ENCODE measurements around the gene PTCH2. TPM values are rescaled to one million over a fixed set of nuclear protein-coding genes. Genes with fewer than 3 reads are reported as not detected.

PTCH2 gene
- total and polyA plus RNA-seq, 2 of the 13 experiments (the other 11 are each of a cell fraction or from before 2014, with no cell fraction given): 0.60 to 1.5 TPM

DNA sequence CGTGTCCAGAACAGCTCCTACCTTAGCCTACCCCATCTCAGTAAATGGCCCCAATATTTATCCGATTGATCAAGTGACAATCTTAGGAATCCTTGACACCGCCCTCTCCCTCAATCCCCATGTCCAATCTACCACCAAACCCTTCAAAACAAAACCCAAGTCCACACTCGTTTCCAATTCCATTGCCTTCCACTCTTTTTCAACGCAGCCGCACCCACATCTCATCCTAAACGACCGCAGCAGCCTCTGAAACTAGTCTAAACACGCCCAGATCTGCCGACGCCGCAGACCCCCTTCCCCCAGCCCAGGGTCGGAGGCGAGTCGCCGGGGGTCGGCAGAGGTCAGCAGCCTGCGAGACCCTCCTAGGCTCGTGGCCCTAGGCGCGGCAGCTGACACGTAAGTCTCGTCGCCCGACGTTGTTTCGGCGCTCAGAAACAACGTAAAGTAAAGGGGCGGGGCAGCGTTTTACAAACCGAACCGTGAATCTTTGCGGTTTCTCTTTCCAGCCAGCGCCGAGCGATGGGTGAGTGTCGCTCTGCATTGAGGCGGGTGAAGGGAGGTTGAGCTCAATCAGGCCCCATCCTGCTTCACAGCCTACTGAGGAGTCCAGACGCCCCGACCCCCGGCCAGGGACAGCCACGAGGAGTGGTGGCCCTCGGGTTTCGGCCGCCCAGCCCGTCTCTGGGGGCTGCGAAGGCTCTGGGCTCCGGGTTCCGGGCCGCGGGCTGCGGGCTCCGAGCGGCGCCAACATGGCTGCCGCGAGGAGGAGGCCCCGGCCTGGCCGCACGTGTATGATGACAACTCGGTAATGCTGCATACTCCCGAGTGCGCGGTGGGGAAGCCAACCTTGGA lies 67.7 kb downstream of the PTCH2 start, which contains the start of gene RPS8 (continued):
- TF ChIP-seq, protein P1, sequence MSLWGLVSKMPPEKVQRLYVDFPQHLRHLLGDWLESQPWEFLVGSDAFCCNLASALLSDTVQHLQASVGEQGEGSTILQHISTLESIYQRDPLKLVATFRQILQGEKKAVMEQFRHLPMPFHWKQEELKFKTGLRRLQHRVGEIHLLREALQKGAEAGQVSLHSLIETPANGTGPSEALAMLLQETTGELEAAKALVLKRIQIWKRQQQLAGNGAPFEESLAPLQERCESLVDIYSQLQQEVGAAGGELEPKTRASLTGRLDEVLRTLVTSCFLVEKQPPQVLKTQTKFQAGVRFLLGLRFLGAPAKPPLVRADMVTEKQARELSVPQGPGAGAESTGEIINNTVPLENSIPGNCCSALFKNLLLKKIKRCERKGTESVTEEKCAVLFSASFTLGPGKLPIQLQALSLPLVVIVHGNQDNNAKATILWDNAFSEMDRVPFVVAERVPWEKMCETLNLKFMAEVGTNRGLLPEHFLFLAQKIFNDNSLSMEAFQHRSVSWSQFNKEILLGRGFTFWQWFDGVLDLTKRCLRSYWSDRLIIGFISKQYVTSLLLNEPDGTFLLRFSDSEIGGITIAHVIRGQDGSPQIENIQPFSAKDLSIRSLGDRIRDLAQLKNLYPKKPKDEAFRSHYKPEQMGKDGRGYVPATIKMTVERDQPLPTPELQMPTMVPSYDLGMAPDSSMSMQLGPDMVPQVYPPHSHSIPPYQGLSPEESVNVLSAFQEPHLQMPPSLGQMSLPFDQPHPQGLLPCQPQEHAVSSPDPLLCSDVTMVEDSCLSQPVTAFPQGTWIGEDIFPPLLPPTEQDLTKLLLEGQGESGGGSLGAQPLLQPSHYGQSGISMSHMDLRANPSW (CRISPR knock-in tag; IDR thresholded peaks at IDR 0.05; ENCODE audit: borderline replicate concordance): peak; percentile 57; the same call in 1 of the 2 replicates
- TF ChIP-seq, protein P2, sequence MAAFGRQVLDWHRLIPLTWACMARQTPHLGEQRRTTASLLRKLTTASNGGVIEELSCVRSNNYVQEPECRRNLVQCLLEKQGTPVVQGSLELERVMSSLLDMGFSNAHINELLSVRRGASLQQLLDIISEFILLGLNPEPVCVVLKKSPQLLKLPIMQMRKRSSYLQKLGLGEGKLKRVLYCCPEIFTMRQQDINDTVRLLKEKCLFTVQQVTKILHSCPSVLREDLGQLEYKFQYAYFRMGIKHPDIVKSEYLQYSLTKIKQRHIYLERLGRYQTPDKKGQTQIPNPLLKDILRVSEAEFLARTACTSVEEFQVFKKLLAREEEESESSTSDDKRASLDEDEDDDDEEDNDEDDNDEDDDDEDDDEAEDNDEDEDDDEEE (CRISPR knock-in tag; IDR thresholded peaks at IDR 0.05): 0 out of 2 replicates have a peak, but pooled peaks have one; percentile 74
- TF ChIP-seq ZNF629 (CRISPR knock-in tag; conservative IDR thresholded peaks at IDR 0.05): no peak; the same call in 1 of the 2 replicates
- peak; percentile 78; the same call in 1 of the 3 replicates for TF ChIP-seq MXI1 (IDR thresholded peaks at IDR 0.05; ENCODE audit: borderline replicate concordance, low read depth, low read length)
- TF ChIP-seq GZF1 (CRISPR knock-in tag; IDR thresholded peaks at IDR 0.05): no peak; the same call in 1 of the 2 replicates
- TF ChIP-seq ZNF543 (CRISPR knock-in tag; IDR thresholded peaks at IDR 0.05): peak; percentile 95
- TF ChIP-seq KDM1A (CRISPR knock-in tag; IDR thresholded peaks at IDR 0.05): no peak
- peak; percentile 92 for TF ChIP-seq ZNF605 (CRISPR knock-in tag; IDR thresholded peaks at IDR 0.05)
- TF ChIP-seq ARNT2 (CRISPR knock-in tag; IDR thresholded peaks at IDR 0.05; ENCODE audit: low read depth): no peak
- peak in 1 of 2 experiments; percentile 93; a peak in 1 of 4 replicates for TF ChIP-seq KLF16 (CRISPR knock-in tag; IDR thresholded peaks at IDR 0.05)
- no peak for TF ChIP-seq ZNF33B (CRISPR knock-in tag; IDR thresholded peaks at IDR 0.05)
- TF ChIP-seq SRSF4 (IDR thresholded peaks at IDR 0.05; ENCODE audit: low read depth, low read length, poor library complexity, severe bottlenecking): no peak
- TF ChIP-seq, protein P3, sequence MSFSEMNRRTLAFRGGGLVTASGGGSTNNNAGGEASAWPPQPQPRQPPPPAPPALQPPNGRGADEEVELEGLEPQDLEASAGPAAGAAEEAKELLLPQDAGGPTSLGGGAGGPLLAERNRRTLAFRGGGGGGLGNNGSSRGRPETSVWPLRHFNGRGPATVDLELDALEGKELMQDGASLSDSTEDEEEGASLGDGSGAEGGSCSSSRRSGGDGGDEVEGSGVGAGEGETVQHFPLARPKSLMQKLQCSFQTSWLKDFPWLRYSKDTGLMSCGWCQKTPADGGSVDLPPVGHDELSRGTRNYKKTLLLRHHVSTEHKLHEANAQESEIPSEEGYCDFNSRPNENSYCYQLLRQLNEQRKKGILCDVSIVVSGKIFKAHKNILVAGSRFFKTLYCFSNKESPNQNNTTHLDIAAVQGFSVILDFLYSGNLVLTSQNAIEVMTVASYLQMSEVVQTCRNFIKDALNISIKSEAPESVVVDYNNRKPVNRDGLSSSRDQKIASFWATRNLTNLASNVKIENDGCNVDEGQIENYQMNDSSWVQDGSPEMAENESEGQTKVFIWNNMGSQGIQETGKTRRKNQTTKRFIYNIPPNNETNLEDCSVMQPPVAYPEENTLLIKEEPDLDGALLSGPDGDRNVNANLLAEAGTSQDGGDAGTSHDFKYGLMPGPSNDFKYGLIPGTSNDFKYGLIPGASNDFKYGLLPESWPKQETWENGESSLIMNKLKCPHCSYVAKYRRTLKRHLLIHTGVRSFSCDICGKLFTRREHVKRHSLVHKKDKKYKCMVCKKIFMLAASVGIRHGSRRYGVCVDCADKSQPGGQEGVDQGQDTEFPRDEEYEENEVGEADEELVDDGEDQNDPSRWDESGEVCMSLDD (CRISPR knock-in tag; IDR thresholded peaks at IDR 0.05; ENCODE audit: borderline replicate concordance): no peak
- TF ChIP-seq, protein P4, sequence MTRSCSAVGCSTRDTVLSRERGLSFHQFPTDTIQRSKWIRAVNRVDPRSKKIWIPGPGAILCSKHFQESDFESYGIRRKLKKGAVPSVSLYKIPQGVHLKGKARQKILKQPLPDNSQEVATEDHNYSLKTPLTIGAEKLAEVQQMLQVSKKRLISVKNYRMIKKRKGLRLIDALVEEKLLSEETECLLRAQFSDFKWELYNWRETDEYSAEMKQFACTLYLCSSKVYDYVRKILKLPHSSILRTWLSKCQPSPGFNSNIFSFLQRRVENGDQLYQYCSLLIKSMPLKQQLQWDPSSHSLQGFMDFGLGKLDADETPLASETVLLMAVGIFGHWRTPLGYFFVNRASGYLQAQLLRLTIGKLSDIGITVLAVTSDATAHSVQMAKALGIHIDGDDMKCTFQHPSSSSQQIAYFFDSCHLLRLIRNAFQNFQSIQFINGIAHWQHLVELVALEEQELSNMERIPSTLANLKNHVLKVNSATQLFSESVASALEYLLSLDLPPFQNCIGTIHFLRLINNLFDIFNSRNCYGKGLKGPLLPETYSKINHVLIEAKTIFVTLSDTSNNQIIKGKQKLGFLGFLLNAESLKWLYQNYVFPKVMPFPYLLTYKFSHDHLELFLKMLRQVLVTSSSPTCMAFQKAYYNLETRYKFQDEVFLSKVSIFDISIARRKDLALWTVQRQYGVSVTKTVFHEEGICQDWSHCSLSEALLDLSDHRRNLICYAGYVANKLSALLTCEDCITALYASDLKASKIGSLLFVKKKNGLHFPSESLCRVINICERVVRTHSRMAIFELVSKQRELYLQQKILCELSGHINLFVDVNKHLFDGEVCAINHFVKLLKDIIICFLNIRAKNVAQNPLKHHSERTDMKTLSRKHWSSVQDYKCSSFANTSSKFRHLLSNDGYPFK (CRISPR knock-in tag; IDR thresholded peaks at IDR 0.05; ENCODE audit: borderline replicate concordance): peak; percentile 84
- TF ChIP-seq HNRNPL (IDR thresholded peaks at IDR 0.05; ENCODE audit: low read depth, low read length): peak; percentile 47; the same call in 1 of the 2 replicates
- no peak; the same call in 1 of the 2 replicates for TF ChIP-seq SMAD1 (CRISPR knock-in tag; IDR thresholded peaks at IDR 0.05; ENCODE audit: borderline replicate concordance, low read depth)
- no peak for TF ChIP-seq ZNF598 (CRISPR knock-in tag; IDR thresholded peaks at IDR 0.05; ENCODE audit: borderline replicate concordance)
- TF ChIP-seq CREB1 (IDR thresholded peaks at IDR 0.05): peak; percentile 98
- peak; percentile 100 for TF ChIP-seq CREB1 (CRISPR knock-in tag; IDR thresholded peaks at IDR 0.05)

Measured in HepG2 (cell line).